ENCODE data around the gene MYOF. TPM values are rescaled to one million over a fixed set of nuclear protein-coding genes. Genes with fewer than 3 reads are reported as not detected.
"Not testable (repeated sequence)": the region's sequence is repeated elsewhere in the genome, so short reads cannot be mapped to it uniquely, and the experiment has no call there.

MYOF gene
- total RNA-seq, 2 donors from 2014 or later, result 84.4 to 85.0 TPM

- peak overlapping the region; percentile 89 to 96 for H3K27ac ChIP-seq
Observed at GRCh38 chr10:93443481-93443880, 38.7 kb downstream of the MYOF start.

GRCh38 chr10:93442721-93443120 lies 39.4 kb downstream of the MYOF start:
- DNase-seq (ENCODE audit: low spot score); intact Hi-C loops (cut with DNase I); H3K36me3 ChIP-seq; H3K9me3 ChIP-seq; H3K4me3 ChIP-seq; H3K27me3 ChIP-seq (replicated peaks; ENCODE audit: insufficient read depth): not testable (repeated sequence)
- Histone ChIP-seq H3K27ac (peak overlapping the region; percentile 89 to 96), H3K4me1 (replicated peaks) (peaks cover 29% of the 10 kb centered on the region)
- 88% methylated on average over 10 of the region's 10 CpGs for WGBS

More at GRCh38 chr10:93443481-93443880, 38.7 kb downstream of the MYOF start:
- peaks cover 22% of the 10 kb centered on the region for H3K4me1 ChIP-seq (replicated peaks)
- WGBS, result 50% methylated on average over 1 of the region's 1 CpG
- TF ChIP-seq CTCF (IDR thresholded peaks at IDR 0.05) (no peak), POLR2AphosphoS5 (IDR thresholded peaks at IDR 0.05) (no peak), POLR2A (IDR thresholded peaks at IDR 0.05) (no peak)
- no peaks in the 10 kb centered on the region for H3K36me3 ChIP-seq
- H3K4me3 ChIP-seq, result no peak overlapping the region
- no peak for DNase-seq (ENCODE audit: low spot score)
- no peaks in the 10 kb centered on the region for H3K9me3 ChIP-seq
- intact Hi-C loops (cut with DNase I), result no loop called here
- H3K27me3 ChIP-seq (replicated peaks; ENCODE audit: insufficient read depth), result no peaks in the 10 kb centered on the region

- Histone ChIP-seq H3K27me3 (replicated peaks; ENCODE audit: insufficient read depth) (no peaks in the 10 kb centered on the region), H3K27ac (peak overlapping the region; percentile 89 to 96), H3K9me3 (no peaks in the 10 kb centered on the region), H3K36me3 (no peaks in the 10 kb centered on the region), H3K4me3 (no peak overlapping the region), H3K4me1 (replicated peaks) (peaks cover 36% of the 10 kb centered on the region)
- 14% methylated on average over 2 of the region's 2 CpGs for WGBS
- no peak for DNase-seq (ENCODE audit: low spot score)
- intact Hi-C loops (cut with DNase I), result no loop called here
- TF ChIP-seq POLR2A (IDR thresholded peaks at IDR 0.05) (no peak), CTCF (IDR thresholded peaks at IDR 0.05) (no peak), POLR2AphosphoS5 (IDR thresholded peaks at IDR 0.05) (peak; percentile 25)
Observed at GRCh38 chr10:93440591-93441091, 41.5 kb downstream of the MYOF start.

GRCh38 chr10:93438613-93439253 lies 43.4 kb downstream of the MYOF start:
- H3K4me3 ChIP-seq, result no peak overlapping the region
- intact Hi-C loops (cut with DNase I), result loop anchor here (5.0 kb wide), 1 partner anchor 56 kb away; no protein-coding TSS in a partner anchor
- peak overlapping the region; percentile 89 to 96 for H3K27ac ChIP-seq
- no peaks in the 10 kb centered on the region for H3K36me3 ChIP-seq
- peaks cover 29% of the 10 kb centered on the region for H3K4me1 ChIP-seq (replicated peaks)
- TF ChIP-seq POLR2A (IDR thresholded peaks at IDR 0.05) (no peak), CTCF (IDR thresholded peaks at IDR 0.05) (no peak), POLR2AphosphoS5 (IDR thresholded peaks at IDR 0.05) (peak; percentile 85)
- DNase-seq (ENCODE audit: low spot score), result peak; percentile 85
- WGBS, result 24% methylated on average over 16 of the region's 16 CpGs
- H3K9me3 ChIP-seq, result no peaks in the 10 kb centered on the region
- no peaks in the 10 kb centered on the region for H3K27me3 ChIP-seq (replicated peaks; ENCODE audit: insufficient read depth)

GRCh38 chr10:93437946-93438612 lies 44.1 kb downstream of the MYOF start:
- Histone ChIP-seq H3K9me3 (no peaks in the 10 kb centered on the region), H3K27ac (peak overlapping the region; percentile 89 to 96), H3K36me3 (no peaks in the 10 kb centered on the region), H3K27me3 (replicated peaks; ENCODE audit: insufficient read depth) (no peaks in the 10 kb centered on the region), H3K4me3 (no peak overlapping the region), H3K4me1 (replicated peaks) (peaks cover 27% of the 10 kb centered on the region)
- no peak for DNase-seq (ENCODE audit: low spot score)
- intact Hi-C loops (cut with DNase I), result loop anchor here (2.0 to 5.0 kb wide), 2 partner anchors 43 to 56 kb away; no protein-coding TSS in a partner anchor
- 56% methylated on average over 19 of the region's 19 CpGs for WGBS
- TF ChIP-seq POLR2A (IDR thresholded peaks at IDR 0.05) (no peak), CTCF (IDR thresholded peaks at IDR 0.05) (no peak), POLR2AphosphoS5 (IDR thresholded peaks at IDR 0.05) (no peak)
